ENCODE data around the gene GPBP1L1. TPM values are rescaled to one million over a fixed set of nuclear protein-coding genes. Genes with fewer than 3 reads are reported as not detected.

GPBP1L1 gene
- total RNA-seq, 1 experiment from 2014 or later: 110 TPM

- Histone ChIP-seq H4K20me1 (ENCODE audit: insufficient read depth) (peaks cover 26% of the 10 kb centered on the region; the same call in 1 of the 2 replicates), H3K4me3 (replicated peaks in 1 of 2; ENCODE audit: low read depth in 1 of 2, low read length in 2 of 2) (no peak overlapping the region), H3K79me2 (ENCODE audit: insufficient read depth, low read length) (peaks cover 100% of the 10 kb centered on the region), H3K9me3 (ENCODE audit: control insufficient read depth in 1 of 2, insufficient read depth in 1 of 2, low read depth in 1 of 2, low read length in 2 of 2) (no peaks in the 10 kb centered on the region), H3K4me2 (ENCODE audit: low read length) (no peak overlapping the region), H3K4me1 (ENCODE audit: control insufficient read depth in 1 of 2, insufficient read depth in 2 of 2, low read length in 2 of 2) (peaks cover 12 to 14% of the 10 kb centered on the region in 2 experiments), H3K9me2 (ENCODE audit: insufficient read depth) (no peaks in the 10 kb centered on the region), H3K9ac (ENCODE audit: low read length) (no peak overlapping the region), H3K36me3 (ENCODE audit: control insufficient read depth in 1 of 2, insufficient read depth in 2 of 2, low read length in 2 of 2) (peaks cover 24 to 39% of the 10 kb centered on the region in 2 experiments), H2AFZ (ENCODE audit: low read depth, low read length, poor library complexity, severe bottlenecking) (no peak overlapping the region), H3K27me3 (ENCODE audit: insufficient read depth, low read length) (no peaks in the 10 kb centered on the region), H3K27ac (ENCODE audit: low read depth, low read length) (no peak overlapping the region)
- ChIA-PET CTCF (no interaction called here), POLR2A (no interaction called here), RAD21 (ENCODE audit: low non-redundant PET in 1 of 2, low total read pairs in 2 of 2, uncharacterized antibody in 2 of 2, unreplicated experiment in 2 of 2) (no interaction called here)
- DNase-seq (ENCODE audit: low read depth, low spot score) (no peak), ATAC-seq (no peak)
- no TSS peak for BruUV-seq (replicated peaks)
- intact Hi-C loops (cut with micrococcal nuclease): loop anchor here (10.0 kb wide), 1 partner anchor 295 kb away; no protein-coding TSS in a partner anchor
- TF ChIP-seq JUND (IDR thresholded peaks at IDR 0.05) (no peak), POLR2AphosphoS5 (IDR thresholded peaks at IDR 0.05; ENCODE audit: low read depth, low read length) (no peak), POLR2A (IDR thresholded peaks at IDR 0.05; ENCODE audit: borderline replicate concordance, extremely low read depth, insufficient read depth, insufficient read length) (no peak), EZH2phosphoT487 (IDR thresholded peaks at IDR 0.05; ENCODE audit: borderline replicate concordance) (no peak), EGR1 (IDR thresholded peaks at IDR 0.05; ENCODE audit: low read depth) (no peak), CEBPB (IDR thresholded peaks at IDR 0.05; ENCODE audit: low read depth) (no peak), SRF (IDR thresholded peaks at IDR 0.05; ENCODE audit: low read depth) (no peak), YY1 (IDR thresholded peaks at IDR 0.05; ENCODE audit: extremely low read depth, insufficient replicate concordance, low read depth, low read length) (no peak), TCF7L2 (IDR thresholded peaks at IDR 0.05; ENCODE audit: borderline replicate concordance, extremely low read depth, insufficient read depth, insufficient read length) (no peak)
These were observed 96.5 kb downstream of the GPBP1L1 start for GRCh38 chr1:45589861-45590260.

- H3K4me2 ChIP-seq (ENCODE audit: low read length): no peak overlapping the region; the same call in 1 of the 2 replicates
- ATAC-seq: no peak
- no peak overlapping the region for H3K4me3 ChIP-seq (replicated peaks in 1 of 2; ENCODE audit: low read depth in 1 of 2, low read length in 2 of 2)
- no peaks in the 10 kb centered on the region for H3K9me3 ChIP-seq (ENCODE audit: control insufficient read depth in 1 of 2, insufficient read depth in 1 of 2, low read depth in 1 of 2, low read length in 2 of 2)
- no peak overlapping the region for H2AFZ ChIP-seq (ENCODE audit: low read depth, low read length, poor library complexity, severe bottlenecking)
- POLR2A ChIA-PET: no interaction called here
- peaks cover 12 to 19% of the 10 kb centered on the region in 2 experiments for H3K4me1 ChIP-seq (ENCODE audit: control insufficient read depth in 1 of 2, insufficient read depth in 2 of 2, low read length in 2 of 2)
- H3K36me3 ChIP-seq (ENCODE audit: control insufficient read depth in 1 of 2, insufficient read depth in 2 of 2, low read length in 2 of 2): peaks cover 10 to 22% of the 10 kb centered on the region in 2 experiments
- H4K20me1 ChIP-seq (ENCODE audit: insufficient read depth): peaks cover 29% of the 10 kb centered on the region; the same call in 1 of the 2 replicates
- CTCF ChIA-PET: no interaction called here
- intact Hi-C loops (cut with micrococcal nuclease): loop anchor here (10.0 kb wide), 1 partner anchor 298 kb away; no protein-coding TSS in a partner anchor
- no peaks in the 10 kb centered on the region for H3K27me3 ChIP-seq (ENCODE audit: insufficient read depth, low read length)
- BruUV-seq (replicated peaks): no TSS peak
- DNase-seq (ENCODE audit: low read depth, low spot score): no peak
- H3K79me2 ChIP-seq (ENCODE audit: insufficient read depth, low read length): peaks cover 78% of the 10 kb centered on the region
- H3K9ac ChIP-seq (ENCODE audit: low read length): no peak overlapping the region
- no peaks in the 10 kb centered on the region for H3K9me2 ChIP-seq (ENCODE audit: insufficient read depth)
- RAD21 ChIA-PET (ENCODE audit: low non-redundant PET in 1 of 2, low total read pairs in 2 of 2, uncharacterized antibody in 2 of 2, unreplicated experiment in 2 of 2): no interaction called here
- no peak overlapping the region for H3K27ac ChIP-seq (ENCODE audit: low read depth, low read length)
- TF ChIP-seq TCF7L2 (IDR thresholded peaks at IDR 0.05; ENCODE audit: borderline replicate concordance, extremely low read depth, insufficient read depth, insufficient read length) (no peak), EGR1 (IDR thresholded peaks at IDR 0.05; ENCODE audit: low read depth) (no peak), POLR2A (IDR thresholded peaks at IDR 0.05; ENCODE audit: borderline replicate concordance, extremely low read depth, insufficient read depth, insufficient read length) (no peak), ZBTB33 (IDR thresholded peaks at IDR 0.05; ENCODE audit: extremely low read depth, insufficient replicate concordance, low read length) (no peak), POLR2AphosphoS5 (IDR thresholded peaks at IDR 0.05; ENCODE audit: low read depth, low read length) (no peak), EZH2 (IDR thresholded peaks at IDR 0.05) (no peak), RAD21 (IDR thresholded peaks at IDR 0.05; ENCODE audit: low read depth) (no peak), SRF (IDR thresholded peaks at IDR 0.05; ENCODE audit: low read depth) (no peak), ZFX (IDR thresholded peaks at IDR 0.05) (no peak), REST (IDR thresholded peaks at IDR 0.05; ENCODE audit: low read depth) (no peak), CEBPB (IDR thresholded peaks at IDR 0.05; ENCODE audit: low read depth) (no peak), SP1 (IDR thresholded peaks at IDR 0.05; ENCODE audit: low read depth) (no peak)
These were observed 99.6 kb downstream of the GPBP1L1 start for GRCh38 chr1:45586769-45587168.

Data from HCT116 (cell line).